Activated gamma-delta T cell treated with anti-CD3 and anti-CD28 coated beads, Interleukin-2, amount 50 U/mL, for 16 hours (primary cell): ENCODE data around the gene SHC2.

Source experiments
- DNase-seq: peaks from one replicate; pipeline ENCODE4 v3.0.0-alpha.2; 2020; ENCODE audit warnings: low read depth

Gene SHC2

GRCh38 chr19:460877-461720 lies at the start of gene SHC2:
Gene SHC2 (minus strand): TSS chr19:461033. CDS start chr19:460996, 37 bp downstream.
- no peak for DNase-seq

GRCh38 chr19:508204-509150 lies 47.6 kb upstream of the SHC2 start:
- no peak for DNase-seq

GRCh38 chr19:507286-508203 lies 46.7 kb upstream of the SHC2 start, which contains the start of gene TPGS1:
Gene TPGS1 (plus strand): TSS chr19:507497. CDS start chr19:507507, 10 bp downstream.
- peak; percentile 56 for DNase-seq

- DNase-seq = peak; percentile 91
Observed at GRCh38 chr19:506404-507285, 45.8 kb upstream of the SHC2 start.

- no peak for DNase-seq
Observed at GRCh38 chr19:504616-505015, 43.8 kb upstream of the SHC2 start.

GRCh38 chr19:501646-502045 lies 40.8 kb upstream of the SHC2 start:
- DNase-seq = no peak

- no peak for DNase-seq
Observed at GRCh38 chr19:498977-499623, 38.3 kb upstream of the SHC2 start.

GRCh38 chr19:498511-498891 lies 37.7 kb upstream of the SHC2 start:
- DNase-seq = no peak

GRCh38 chr19:497869-498510 lies 37.2 kb upstream of the SHC2 start:
- DNase-seq = no peak

GRCh38 chr19:497491-497868 lies 36.6 kb upstream of the SHC2 start:
- no peak for DNase-seq

GRCh38 chr19:496986-497385 lies 36.2 kb upstream of the SHC2 start:
- no peak for DNase-seq

GRCh38 chr19:496112-496665 lies 35.4 kb upstream of the SHC2 start, which contains the start of gene MADCAM1:
Gene MADCAM1 (plus strand): TSS chr19:496486. CDS start chr19:496500, 14 bp downstream.
- no peak for DNase-seq

- DNase-seq = no peak
Observed at GRCh38 chr19:495402-496111, 34.7 kb upstream of the SHC2 start.

GRCh38 chr19:495081-495401 lies 34.2 kb upstream of the SHC2 start:
- DNase-seq = no peak

- no peak for DNase-seq
Observed at GRCh38 chr19:494171-495080, 33.6 kb upstream of the SHC2 start.

- DNase-seq = no peak
Observed at GRCh38 chr19:493391-494170, 32.7 kb upstream of the SHC2 start.

GRCh38 chr19:492091-492531 lies 31.3 kb upstream of the SHC2 start:
- no peak for DNase-seq
